K562 (cell line): ENCODE data around the gene IP6K1. TPM values are rescaled to one million over a fixed set of nuclear protein-coding genes. Genes with fewer than 3 reads are reported as not detected.
A peak's percentile ranks its signal among the peaks of the same experiment; 100 is the strongest.

Experiments
- BRCA1 ChIP-seq, 2 experiments: fragments of 450-650 bp in 1 of 2; sonication (generic) in 1 of 2; formaldehyde crosslinking in 1 of 2; IDR thresholded peaks; 2 replicates each; pipeline versions ENCODE4 v1.5.0 to v1.6.1; 2017 to 2020; ENCODE audit warnings: mild to moderate bottlenecking in 1 of 2, missing genetic modification reagents in 1 of 2
- CBX3 ChIP-seq, 2 experiments: IDR thresholded peaks; 1 replicate in 1 of 2; 2 replicates in 1 of 2; pipeline ENCODE4 v1.6.1; 2012; ENCODE audit warnings: inconsistent platforms in 2 of 2, low read length in 2 of 2, borderline replicate concordance in 1 of 2, control low read depth in 1 of 2
- EHMT2 ChIP-seq: fragments of 450-650 bp; IDR thresholded peaks from 2 replicates; pipeline ENCODE4 v1.6.1; 2018; ENCODE audit warnings: antibody characterized with exemption
- KAT7 ChIP-seq: sonication (generic); formaldehyde crosslinking; IDR thresholded peaks from 2 replicates; pipeline ENCODE4 v1.8.0; 2022; ENCODE audit warnings: missing genetic modification reagents, mild to moderate bottlenecking, borderline replicate concordance
- NR4A1 ChIP-seq, 2 experiments: fragments of 250-450 bp in 1 of 2; fragments of 450-650 bp in 1 of 2; sonication (Bioruptor Pico) in 1 of 2; IDR thresholded peaks; 2 replicates each; pipeline versions ENCODE4 v1.4.0 to v1.6.1; 2016 to 2020; ENCODE audit warnings: mild to moderate bottlenecking in 2 of 2, missing compliant biosample characterization in 1 of 2, missing genetic modification characterization in 1 of 2, moderate library complexity in 1 of 2
- NRF1 ChIP-seq, 2 experiments: fragments of 450-650 bp; IDR thresholded peaks in 1 of 2; conservative IDR thresholded peaks in 1 of 2; 2 replicates each; pipeline ENCODE4 v1.6.1; 2014; ENCODE audit warnings: mild to moderate bottlenecking in 2 of 2
- PBX2 ChIP-seq, 2 experiments: IDR thresholded peaks in 1 of 2; conservative IDR thresholded peaks in 1 of 2; 2 replicates each; pipeline ENCODE4 v1.6.1; 2016; ENCODE audit warnings: low read depth in 2 of 2, mild to moderate bottlenecking in 1 of 2, missing compliant biosample characterization in 1 of 2, missing genetic modification characterization in 1 of 2, moderate library complexity in 1 of 2
- PHF20 ChIP-seq: fragments of 450-650 bp; IDR thresholded peaks from 2 replicates; pipeline ENCODE4 v1.6.1; 2018; ENCODE audit not compliant: partially characterized antibody
- PHF8 ChIP-seq: fragments of 200-600 bp; sonication (generic); IDR thresholded peaks from 2 replicates; pipeline ENCODE4 v1.6.1; 2012; ENCODE audit warnings: mixed run types, mild to moderate bottlenecking, inconsistent platforms, low read length, moderate library complexity, borderline replicate concordance
- POLR2AphosphoS5 ChIP-seq: IDR thresholded peaks from 2 replicates; pipeline ENCODE4 v1.6.1; 2011; ENCODE audit warnings: mild to moderate bottlenecking, low read depth, low read length, moderate library complexity; ENCODE audit not compliant: control insufficient read depth, insufficient read depth
- STAT5B ChIP-seq: fragments of 250-450 bp; sonication (Bioruptor Pico); IDR thresholded peaks from 2 replicates; pipeline ENCODE4 v1.8.0; 2021; ENCODE audit warnings: mild to moderate bottlenecking, inconsistent platforms
- TEAD4 ChIP-seq, 2 experiments: sonication (generic) in 1 of 2; formaldehyde crosslinking in 1 of 2; IDR thresholded peaks; 2 replicates each; pipeline versions ENCODE4 v1.6.1 to v1.8.0; 2012 to 2022; ENCODE audit warnings: borderline replicate concordance in 1 of 2, inconsistent platforms in 1 of 2, low read length in 1 of 2, mild to moderate bottlenecking in 1 of 2, missing genetic modification reagents in 1 of 2
- TFAP4 ChIP-seq: sonication (generic); formaldehyde crosslinking; IDR thresholded peaks from 2 replicates; pipeline ENCODE4 v1.8.0; 2022; ENCODE audit warnings: missing genetic modification reagents, mild to moderate bottlenecking, moderate library complexity, borderline replicate concordance
- VEZF1 ChIP-seq: fragments of 200-800 bp; sonication (Bioruptor generic); IDR thresholded peaks from 2 replicates; pipeline ENCODE4 v1.6.1; 2017; ENCODE audit warnings: missing genetic modification characterization, missing compliant biosample characterization
- ZFX ChIP-seq: sonication (generic); formaldehyde crosslinking; IDR thresholded peaks from 2 replicates; pipeline ENCODE4 v1.8.0; 2022; ENCODE audit warnings: mild to moderate bottlenecking, missing genetic modification reagents, moderate library complexity
- ZNF445 ChIP-seq: fragments of 250-450 bp; sonication (Bioruptor Pico); IDR thresholded peaks from 2 replicates; pipeline ENCODE4 v1.4.0; 2020; ENCODE audit warnings: low read depth, mild to moderate bottlenecking, moderate library complexity
- ZNF584 ChIP-seq: fragments of 200-800 bp; sonication (Bioruptor generic); IDR thresholded peaks from 2 replicates; pipeline ENCODE4 v1.6.1; 2016; ENCODE audit warnings: low read depth, mild to moderate bottlenecking, missing genetic modification characterization, missing compliant biosample characterization
- ZNF707 ChIP-seq: fragments of 250-450 bp; sonication (Bioruptor Pico); conservative IDR thresholded peaks from 2 replicates; pipeline ENCODE4 v1.8.0; 2022; ENCODE audit warnings: inconsistent platforms, mild to moderate bottlenecking, moderate library complexity
- ZNF766 ChIP-seq: fragments of 200-800 bp; sonication (Bioruptor generic); conservative IDR thresholded peaks from 2 replicates; pipeline ENCODE4 v1.6.1; 2016; ENCODE audit warnings: missing genetic modification characterization, missing compliant biosample characterization
- polyA plus RNA-seq, 8 experiments: library from polyadenylated mRNA; depleted of rRNA in 4 of 8; stranded (reverse) in 5 of 8; unstranded in 3 of 8; fragments of >200 nt; fragmentation: Nextera tagmentation in 2 of 8; fragmentation: Illumina TruSeq in 1 of 8; extraction: Ambion mirVana in 2 of 8; extraction: Trizol in 1 of 8; gene quantifications; 2 replicates each; pipeline versions ENCODE4 v1.2.1 to v1.2.3, GENCODE V29; 2011 to 2014; ENCODE audit warnings: inconsistent platforms in 1 of 8, missing spikeins in 1 of 8
- total RNA-seq, 7 experiments: library from RNA; depleted of rRNA in 6 of 7; stranded (reverse); fragments of >200 nt in 6 of 7; fragmentation: Illumina TruSeq in 2 of 7; extraction: Trizol in 2 of 7; gene quantifications; 2 replicates each; pipeline versions ENCODE4 v1.2.1 to v1.2.3, GENCODE V29; 2011 to 2021; ENCODE audit warnings: low replicate concordance in 1 of 7

IP6K1 gene
- total and polyA plus RNA-seq, 9 of the 15 experiments (the other 6 are each of a cell fraction or from before 2014, with no cell fraction given), result 0.46 to 29.2 (median 13.1) TPM

GRCh38 chr3:49813497-49814174 is 27.3 kb upstream of the IP6K1 start, which contains the start of gene UBA7 (continued):
- TF ChIP-seq TFAP4 (CRISPR knock-in tag) (peak; percentile 49; the same call in 1 of the 2 replicates), PBX2 (CRISPR knock-in tag; IDR thresholded peaks at IDR 0.05; ENCODE audit: low read depth) (no peak), PBX2 (tag; conservative IDR thresholded peaks at IDR 0.05; ENCODE audit: low read depth) (0 out of 2 replicates have a peak, but pooled peaks have one; percentile 23), ZNF584 (no peak), KAT7 (CRISPR knock-in tag) (no peak), NR4A1 (CRISPR knock-in tag; IDR thresholded peaks at IDR 0.05) (no peak), NR4A1 (tag; IDR thresholded peaks at IDR 0.05) (peak; percentile 29; the same call in 1 of the 2 replicates), NRF1 (conservative IDR thresholded peaks at IDR 0.05 in 1 of 2, IDR thresholded peaks at IDR 0.05 in 1 of 2) (0 out of 4 replicates have a peak, but pooled peaks of 1 of the 2 experiments have one; percentile 19), PHF8 (peak; percentile 46; the same call in 1 of the 2 replicates), PHF20 (peak; percentile 21), POLR2AphosphoS5 (no peak), CBX3 (IDR thresholded peaks at IDR 0.05; ENCODE audit: borderline replicate concordance in 1 of 2, low read length in 2 of 2) (no peak), VEZF1 (CRISPR knock-in tag) (0 out of 2 replicates have a peak, but pooled peaks have one; percentile 14), STAT5B (CRISPR knock-in tag) (no peak), BRCA1 (IDR thresholded peaks at IDR 0.05) (no peak), BRCA1 (CRISPR knock-in tag; IDR thresholded peaks at IDR 0.05) (0 out of 2 replicates have a peak, but pooled peaks have one; percentile 40), EHMT2 (no peak), ZFX (CRISPR knock-in tag) (peak; percentile 53), ZNF766 (CRISPR knock-in tag) (0 out of 2 replicates have a peak, but pooled peaks have one; percentile 42), ZNF445 (no peak), ZNF707 (CRISPR knock-in tag) (no peak), TEAD4 (IDR thresholded peaks at IDR 0.05; ENCODE audit: low read length) (no peak), TEAD4 (CRISPR knock-in tag; IDR thresholded peaks at IDR 0.05; ENCODE audit: borderline replicate concordance) (no peak)
- TF ChIP-seq, all 486 proteins: peak for 13
